Skeletal muscle tissue (tissue), 4 donors: Measurements from ENCODE around the gene SOX14. TPM values are rescaled to one million over a fixed set of nuclear protein-coding genes. Genes with fewer than 3 reads are reported as not detected.

Source experiments
- H3K27ac ChIP-seq: one replicate; pipeline ENCODE4 v1.7.0; 2013; ENCODE audit warnings: mild to moderate bottlenecking, low read depth, low read length, inconsistent platforms
- H3K27me3 ChIP-seq, 3 donors: one replicate each; pipeline ENCODE4 v1.7.0; 2013; ENCODE audit warnings: low read length in 3 of 3; ENCODE audit not compliant: control insufficient read depth in 3 of 3, insufficient read depth in 3 of 3
- H3K36me3 ChIP-seq, 3 donors: one replicate each; pipeline ENCODE4 v1.7.0; 2013; ENCODE audit warnings: low read length in 3 of 3; ENCODE audit not compliant: control insufficient read depth in 3 of 3, insufficient read depth in 3 of 3
- H3K4me1 ChIP-seq, 3 donors: one replicate each; pipeline ENCODE4 v1.7.0; 2013; ENCODE audit warnings: low read length in 3 of 3, mild to moderate bottlenecking in 3 of 3; ENCODE audit not compliant: control insufficient read depth in 3 of 3, insufficient read depth in 3 of 3
- H3K4me3 ChIP-seq, 3 donors: one replicate each; pipeline ENCODE4 v1.7.0; 2013; ENCODE audit warnings: low read length in 3 of 3
- H3K9ac ChIP-seq, 3 donors: one replicate each; pipeline ENCODE4 v1.7.0; 2013; ENCODE audit warnings: low read length in 3 of 3, mild to moderate bottlenecking in 3 of 3, moderate library complexity in 2 of 3, low read depth in 1 of 3
- H3K9me3 ChIP-seq, 3 donors: one replicate each; pipeline ENCODE4 v1.7.0; 2013; ENCODE audit warnings: low read length in 3 of 3; ENCODE audit not compliant: control insufficient read depth in 3 of 3
- total RNA-seq: library from RNA; depleted of rRNA; stranded (reverse); fragments of >200 nt; gene quantifications from one replicate; pipeline ENCODE4 v1.2.3, GENCODE V29; 2014
- donor health status: Osteomylitis.

Gene SOX14
- not detected for total RNA-seq

DNA sequence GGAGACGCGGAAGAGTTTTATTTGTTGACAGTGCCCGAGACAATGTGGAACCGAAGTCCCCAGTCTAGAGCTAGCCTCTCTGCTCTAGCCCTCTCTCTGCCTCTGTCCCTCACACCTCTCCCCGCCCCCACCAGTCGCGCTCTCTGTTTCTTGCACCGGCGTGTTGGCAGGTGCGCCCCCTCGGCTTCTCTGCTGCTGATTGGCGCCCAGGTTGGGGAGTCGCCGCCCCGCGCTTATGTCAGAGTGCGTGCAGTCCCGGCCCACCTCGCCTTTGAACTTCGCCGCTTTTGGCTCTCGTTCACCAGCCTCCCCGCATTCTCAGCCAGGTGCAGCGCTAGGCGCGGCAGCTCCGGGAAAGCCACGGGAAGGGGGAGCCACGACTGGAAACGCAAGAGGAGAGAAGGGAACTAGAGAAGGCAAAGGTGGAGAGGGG, at the start of gene SOX14:
Gene SOX14, plus strand, starts transcription at position 315 of the 433 bp plus-strand sequence. CDS start 470 bp downstream, outside the sequence.
- H3K9me3 ChIP-seq: no peaks in the 10 kb centered on the region
- H3K4me1 ChIP-seq: peaks cover 20 to 27% (median 24%) of the 10 kb centered on the region in 3 donors
- H3K27me3 ChIP-seq: peaks cover 88 to 91% (median 89%) of the 10 kb centered on the region in 3 donors
- H3K27ac ChIP-seq: no peak within 1 kb of the TSS
- H3K9ac ChIP-seq: no peak within 1 kb of the TSS
- H3K36me3 ChIP-seq: no peaks in the 10 kb centered on the region
- H3K4me3 ChIP-seq: peak within 1 kb of the TSS in 2 of 3 donors; percentile 8 to 14

GRCh38 chr3:137714551-137714950, 49.6 kb upstream of the SOX14 start:
- H3K4me3 ChIP-seq: no peak overlapping the region
- no peak overlapping the region for H3K27ac ChIP-seq
- no peak overlapping the region for H3K9ac ChIP-seq
- H3K36me3 ChIP-seq: no peaks in the 10 kb centered on the region
- H3K9me3 ChIP-seq: no peaks in the 10 kb centered on the region
- no peaks in the 10 kb centered on the region for H3K27me3 ChIP-seq
- H3K4me1 ChIP-seq: no peaks in the 10 kb centered on the region

DNA sequence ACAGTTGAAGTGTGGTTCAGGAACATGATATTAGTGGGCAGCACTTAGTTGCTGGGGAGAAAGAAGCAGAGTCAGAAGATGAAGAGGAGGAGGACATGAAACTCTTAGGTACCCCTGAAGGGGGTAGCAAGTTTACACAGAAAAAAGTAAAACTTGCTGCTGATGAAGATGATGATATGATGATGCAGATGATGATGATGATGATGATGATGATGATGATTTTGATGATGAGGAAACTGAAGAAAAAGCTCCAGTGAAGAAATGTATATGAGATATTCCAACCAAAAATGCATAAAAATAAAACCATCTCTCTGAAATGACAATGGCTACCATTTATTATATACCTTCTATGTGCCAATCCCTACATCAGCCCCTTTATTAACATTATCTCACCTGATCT, 39.9 kb upstream of the SOX14 start:
- no peaks in the 10 kb centered on the region for H3K36me3 ChIP-seq
- no peaks in the 10 kb centered on the region for H3K27me3 ChIP-seq
- H3K4me1 ChIP-seq: no peaks in the 10 kb centered on the region
- peaks cover 0 to 4% (median 3%) of the 10 kb centered on the region in 3 donors for H3K9me3 ChIP-seq
- H3K9ac ChIP-seq: no peak overlapping the region
- H3K4me3 ChIP-seq: no peak overlapping the region
- no peak overlapping the region for H3K27ac ChIP-seq

DNA sequence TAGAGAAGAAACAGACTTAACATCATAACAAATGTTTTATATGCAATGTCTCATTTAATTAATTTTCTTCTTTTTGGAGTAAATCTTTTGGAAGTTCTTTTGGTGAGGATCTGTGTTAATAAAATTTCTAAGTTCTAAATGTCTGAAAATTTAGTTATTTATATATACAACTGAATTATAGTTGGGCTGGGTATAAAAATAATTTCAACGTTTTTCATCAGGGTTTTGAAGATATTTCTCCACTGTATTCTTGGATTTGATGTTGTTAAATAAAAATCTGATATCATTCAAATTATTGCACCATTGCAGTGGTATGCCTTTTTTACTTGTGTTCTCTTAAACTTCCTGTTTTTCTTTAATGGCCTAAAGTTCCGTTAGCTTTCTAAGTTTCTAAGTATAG, 26.9 kb upstream of the SOX14 start:
- H3K4me3 ChIP-seq: no peak overlapping the region
- no peak overlapping the region for H3K9ac ChIP-seq
- no peaks in the 10 kb centered on the region for H3K27me3 ChIP-seq
- H3K4me1 ChIP-seq: no peaks in the 10 kb centered on the region
- peaks cover 0 to 8% (median 4%) of the 10 kb centered on the region in 3 donors for H3K9me3 ChIP-seq
- H3K36me3 ChIP-seq: no peaks in the 10 kb centered on the region
- H3K27ac ChIP-seq: no peak overlapping the region

GRCh38 chr3:137738710-137739109, 25.4 kb upstream of the SOX14 start:
- Histone ChIP-seq H3K36me3 (no peaks in the 10 kb centered on the region), H3K27ac (no peak overlapping the region), H3K9me3 (peaks cover 0 to 8% (median 4%) of the 10 kb centered on the region in 3 donors), H3K4me1 (no peaks in the 10 kb centered on the region), H3K9ac (no peak overlapping the region), H3K27me3 (no peaks in the 10 kb centered on the region), H3K4me3 (no peak overlapping the region)

GRCh38 chr3:137743608-137744007, 20.5 kb upstream of the SOX14 start:
- Histone ChIP-seq H3K9me3 (no peaks in the 10 kb centered on the region), H3K4me1 (no peaks in the 10 kb centered on the region), H3K9ac (no peak overlapping the region), H3K27ac (no peak overlapping the region), H3K4me3 (no peak overlapping the region), H3K36me3 (no peaks in the 10 kb centered on the region), H3K27me3 (peaks cover 0 to 6% (median 0%) of the 10 kb centered on the region in 3 donors)

DNA sequence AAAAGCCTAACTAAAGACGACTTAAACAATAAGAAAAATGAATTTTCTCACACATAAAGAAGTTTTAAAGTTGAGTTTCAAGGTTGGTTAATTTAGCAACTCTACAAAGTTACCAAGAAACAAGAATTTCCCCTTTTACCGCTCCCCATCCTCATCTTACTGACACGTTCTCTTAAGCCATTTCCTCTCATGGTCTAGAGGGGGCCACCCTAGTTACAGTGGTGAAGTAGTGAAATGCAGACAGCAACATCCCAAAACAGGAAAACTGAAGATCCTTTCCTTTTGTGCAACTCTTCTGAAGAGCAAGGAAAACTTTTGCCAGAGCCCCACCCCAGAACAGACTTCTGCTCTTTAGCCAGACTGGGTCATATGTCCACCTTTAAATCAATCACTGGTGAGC, 17.3 kb upstream of the SOX14 start:
- Histone ChIP-seq H3K9me3 (no peaks in the 10 kb centered on the region), H3K9ac (no peak overlapping the region), H3K27me3 (peaks cover 0 to 17% (median 0%) of the 10 kb centered on the region in 3 donors), H3K36me3 (no peaks in the 10 kb centered on the region), H3K4me3 (no peak overlapping the region), H3K4me1 (no peaks in the 10 kb centered on the region), H3K27ac (no peak overlapping the region)

GRCh38 chr3:137759505-137759904, 4.6 kb upstream of the SOX14 start:
- peaks cover 50 to 53% (median 51%) of the 10 kb centered on the region in 3 donors for H3K27me3 ChIP-seq
- peaks cover 0 to 3% (median 0%) of the 10 kb centered on the region in 3 donors for H3K9me3 ChIP-seq
- peaks cover 10 to 13% (median 11%) of the 10 kb centered on the region in 3 donors for H3K4me1 ChIP-seq
- no peak overlapping the region for H3K9ac ChIP-seq
- H3K4me3 ChIP-seq: no peak overlapping the region
- no peak overlapping the region for H3K27ac ChIP-seq
- no peaks in the 10 kb centered on the region for H3K36me3 ChIP-seq

GRCh38 chr3:137760341-137761098, 3.6 kb upstream of the SOX14 start:
- H3K27ac ChIP-seq: no peak overlapping the region
- peaks cover 60 to 64% (median 61%) of the 10 kb centered on the region in 3 donors for H3K27me3 ChIP-seq
- no peak overlapping the region for H3K4me3 ChIP-seq
- peaks cover 0 to 3% (median 0%) of the 10 kb centered on the region in 3 donors for H3K9me3 ChIP-seq
- no peaks in the 10 kb centered on the region for H3K36me3 ChIP-seq
- H3K9ac ChIP-seq: no peak overlapping the region
- H3K4me1 ChIP-seq: peaks cover 11 to 13% (median 12%) of the 10 kb centered on the region in 3 donors

DNA sequence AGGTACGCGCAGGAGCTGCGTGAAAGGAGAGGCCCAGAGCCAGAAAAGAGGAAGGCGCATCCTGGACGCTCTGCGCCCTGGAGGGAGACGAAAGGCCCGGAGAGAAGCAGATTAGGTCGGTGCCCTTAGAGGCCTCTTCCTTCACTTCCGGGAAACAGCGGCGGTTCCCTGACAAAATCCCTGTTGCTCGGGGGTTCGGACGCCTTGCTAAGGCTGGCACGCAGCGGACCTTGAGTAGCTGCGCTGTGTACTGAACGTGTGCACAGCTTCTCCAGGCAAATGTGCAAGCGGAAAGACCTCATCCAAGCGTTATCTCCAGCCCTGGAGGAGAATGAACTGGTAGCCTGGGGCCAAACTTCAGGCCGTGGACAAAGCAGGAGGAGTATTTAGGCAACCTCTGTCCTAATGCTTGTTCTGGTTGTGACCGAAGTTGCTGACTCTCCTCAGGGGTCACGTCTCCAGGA, 3.0 kb upstream of the SOX14 start:
- peaks cover 64 to 66% (median 64%) of the 10 kb centered on the region in 3 donors for H3K27me3 ChIP-seq
- H3K27ac ChIP-seq: no peak overlapping the region

More for the DNA sequence above, 3.0 kb upstream of the SOX14 start:
- no peaks in the 10 kb centered on the region for H3K36me3 ChIP-seq
- H3K9ac ChIP-seq: no peak overlapping the region
- peaks cover 0 to 3% (median 0%) of the 10 kb centered on the region in 3 donors for H3K9me3 ChIP-seq
- no peak overlapping the region for H3K4me3 ChIP-seq
- H3K4me1 ChIP-seq: peaks cover 11 to 13% (median 12%) of the 10 kb centered on the region in 3 donors
